GM21619 (cell line): ENCODE results near the gene NOP53.
"Not testable (repeated sequence)": the region's sequence is repeated elsewhere in the genome, so short reads cannot be mapped to it uniquely, and the experiment has no call there.

Experiments
- ATAC-seq: cut with Tn5 transposase; IDR thresholded peaks from one replicate; pipeline ENCODE4 v1.9.1; 2021; ENCODE audit not compliant: unreplicated experiment

NOP53 gene

DNA sequence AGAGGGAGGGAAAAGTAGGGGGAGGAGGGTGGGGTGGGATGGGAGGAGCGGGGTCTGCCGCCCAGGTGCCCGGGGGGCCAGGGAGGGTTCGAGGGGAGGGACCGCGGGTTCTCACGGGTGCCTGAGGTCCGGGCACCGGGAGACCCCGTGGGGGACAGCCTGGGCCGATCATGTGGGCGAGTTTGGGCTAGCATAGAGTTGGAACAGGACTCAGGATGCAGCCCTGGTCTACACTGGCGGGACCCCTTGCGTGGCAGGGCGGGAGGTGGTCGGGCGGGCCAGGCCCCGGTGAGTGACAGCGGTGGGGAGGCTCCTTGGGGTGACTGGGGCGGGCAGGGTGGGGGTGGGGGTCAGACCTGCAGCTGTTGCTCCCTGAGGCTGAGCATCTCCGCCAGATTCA lies 57.8 kb downstream of the NOP53 start:
- ATAC-seq = not testable (repeated sequence)

DNA sequence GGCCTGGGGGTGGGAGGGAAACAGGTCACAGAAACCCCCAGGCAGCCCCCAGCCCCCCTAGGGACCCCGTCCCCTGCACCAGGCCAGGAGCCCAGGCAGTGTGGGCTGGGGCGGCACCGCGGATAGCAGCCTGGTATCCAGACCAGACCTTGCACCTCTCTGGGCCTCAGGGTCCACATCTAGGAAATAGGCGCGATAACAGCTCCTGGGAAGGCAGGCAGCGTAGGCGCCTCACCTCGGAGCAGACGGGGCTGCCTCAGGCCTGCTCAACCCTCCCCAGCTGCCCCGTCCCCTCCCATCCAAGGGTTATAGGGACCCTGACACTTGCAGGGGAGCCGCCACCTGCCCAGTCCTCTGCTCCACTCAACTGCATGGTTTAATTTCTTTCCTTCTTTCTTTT lies 58.3 kb downstream of the NOP53 start:
- ATAC-seq = not testable (repeated sequence)

DNA sequence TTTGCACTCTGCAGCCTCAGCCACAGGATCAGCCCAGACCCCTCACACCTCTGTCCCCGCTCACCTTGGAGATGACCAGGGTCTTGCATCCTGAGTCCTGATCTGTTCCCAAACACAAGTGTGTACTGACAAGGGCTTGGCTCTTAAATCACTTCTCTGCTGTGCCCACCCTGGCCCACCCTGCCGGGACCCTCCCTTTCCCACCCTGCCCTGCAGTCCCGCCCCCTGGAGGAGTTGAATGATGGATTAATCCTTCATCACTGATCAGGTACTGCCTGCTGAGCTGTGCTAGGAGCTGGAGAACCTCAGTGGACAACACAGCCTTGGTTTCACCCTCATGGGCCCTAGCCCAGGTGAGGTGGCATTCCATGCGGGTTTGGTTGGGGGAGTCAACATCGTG lies 59.1 kb downstream of the NOP53 start, which contains the start of gene TPRX1:
TSS of gene TPRX1 (minus strand) at position 101 of the 400 bp plus-strand sequence. CDS start at position 89, 12 bp downstream.
- ATAC-seq = not testable (repeated sequence)

DNA sequence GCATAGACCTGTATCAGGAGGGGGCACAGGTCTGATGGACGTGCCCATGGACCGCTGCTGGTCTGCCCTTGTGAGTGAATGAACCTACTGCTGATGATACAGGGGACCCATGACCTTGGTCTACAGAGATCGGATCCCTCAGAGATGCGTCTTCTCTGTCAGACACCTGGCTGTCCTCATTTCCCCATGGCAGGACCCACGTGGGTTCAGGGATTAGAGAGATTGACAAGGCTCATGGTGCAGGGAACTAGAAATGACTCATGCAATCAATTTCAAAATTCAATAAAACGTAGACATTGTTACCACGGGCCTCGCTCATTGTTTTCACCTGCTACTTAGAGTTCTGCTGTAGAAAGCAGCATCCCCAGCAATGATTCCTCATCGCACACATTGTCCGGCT lies 60.0 kb downstream of the NOP53 start:
- no peak for ATAC-seq

DNA sequence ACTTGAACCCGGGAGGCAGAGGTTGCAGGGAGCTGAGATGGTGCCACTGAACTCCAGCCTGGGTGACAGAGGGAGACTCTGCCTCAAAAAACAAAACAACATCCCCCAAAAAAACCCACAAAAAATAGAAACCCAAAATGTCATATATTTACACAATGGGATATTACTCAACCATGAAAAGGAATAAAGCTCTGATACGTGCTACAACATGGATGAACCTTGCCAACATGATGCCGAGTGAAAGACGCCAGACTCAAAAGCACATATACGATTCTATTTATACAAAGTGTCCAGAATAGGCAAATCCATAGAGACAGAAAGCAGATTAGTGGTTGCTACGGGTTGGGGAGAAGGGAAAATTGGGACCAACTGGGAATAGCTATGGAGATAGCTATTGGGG lies 61.1 kb downstream of the NOP53 start:
- ATAC-seq = no peak
